Measurements from ENCODE around the gene SLC6A12.

- TF ChIP-seq HOXC10 (CRISPR knock-in tag; IDR thresholded peaks at IDR 0.05) = no peak
- TF ChIP-seq CTCF (tag by site-specific recombination; IDR thresholded peaks at IDR 0.05) = no peak
- TF ChIP-seq ZNF133 (tag by site-specific recombination; IDR thresholded peaks at IDR 0.05) = no peak
- TF ChIP-seq ZNF571 (tag by site-specific recombination; IDR thresholded peaks at IDR 0.05) = no peak
- no peak for TF ChIP-seq ZNF785 (tag by site-specific recombination; IDR thresholded peaks at IDR 0.05)
- no peak for TF ChIP-seq ZNF121 (tag by site-specific recombination; IDR thresholded peaks at IDR 0.05)
- no peak for TF ChIP-seq ZNF274 (IDR thresholded peaks at IDR 0.05; ENCODE audit: low read length)
- no peak for TF ChIP-seq ZNF274 (tag by site-specific recombination; IDR thresholded peaks at IDR 0.05; ENCODE audit: borderline replicate concordance)
- TF ChIP-seq ZNF660 (tag by site-specific recombination; IDR thresholded peaks at IDR 0.05) = no peak
- no peak for TF ChIP-seq ZNF426 (tag by site-specific recombination; IDR thresholded peaks at IDR 0.05)
- TF ChIP-seq, protein P1, sequence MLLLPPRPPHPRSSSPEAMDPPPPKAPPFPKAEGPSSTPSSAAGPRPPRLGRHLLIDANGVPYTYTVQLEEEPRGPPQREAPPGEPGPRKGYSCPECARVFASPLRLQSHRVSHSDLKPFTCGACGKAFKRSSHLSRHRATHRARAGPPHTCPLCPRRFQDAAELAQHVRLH (tag by site-specific recombination; IDR thresholded peaks at IDR 0.05) = no peak
- no peak for TF ChIP-seq PBX3 (CRISPR knock-in tag; IDR thresholded peaks at IDR 0.05)
Measured at GRCh38 chr12:166425-167075, 47.4 kb downstream of the SLC6A12 start.
